ACC112 (cell line): Measurements from ENCODE around the gene OTOGL.
"Not testable (repeated sequence)": the region's sequence is repeated elsewhere in the genome, so short reads cannot be mapped to it uniquely, and the experiment has no call there.

Experiments used
- H2AFZ ChIP-seq: fragments of 200-600 bp; sonication (generic); one replicate; pipeline ENCODE4 v1.6.0; 2017; ENCODE audit warnings: antibody characterized with exemption, low read length; ENCODE audit not compliant: unreplicated experiment
- H3K27ac ChIP-seq: fragments of 200-600 bp; sonication (generic); 2 replicates; pipeline ENCODE4 v1.5.1; 2014; ENCODE audit warnings: low read depth, mild to moderate bottlenecking, antibody characterized with exemption, low read length, moderate library complexity
- H3K27me3 ChIP-seq: fragments of 200-600 bp; sonication (generic); 2 replicates; pipeline ENCODE4 v1.6.1; 2014; ENCODE audit warnings: mild to moderate bottlenecking, antibody characterized with exemption, low read length, moderate library complexity, mixed read lengths; ENCODE audit not compliant: insufficient read depth
- H3K36me3 ChIP-seq: fragments of 200-600 bp; sonication (generic); 2 replicates; pipeline ENCODE4 v1.6.1; 2016; ENCODE audit warnings: mild to moderate bottlenecking, antibody characterized with exemption, low read length, moderate library complexity, mixed read lengths; ENCODE audit not compliant: insufficient read depth
- H3K4me1 ChIP-seq: fragments of 200-600 bp; sonication (generic); one replicate; pipeline ENCODE4 v1.6.1; 2016; ENCODE audit warnings: low read length, mixed read lengths; ENCODE audit not compliant: insufficient read depth, unreplicated experiment, control insufficient read depth
- H3K4me3 ChIP-seq: fragments of 200-600 bp; sonication (generic); 2 replicates; pipeline ENCODE4 v1.5.1; 2014; ENCODE audit warnings: mild to moderate bottlenecking, low read depth, low read length
- H3K79me2 ChIP-seq: fragments of 200-600 bp; sonication (generic); one replicate; pipeline ENCODE4 v1.6.0; 2016; ENCODE audit warnings: low read length; ENCODE audit not compliant: control insufficient read depth, unreplicated experiment, insufficient read depth

The OTOGL gene

GRCh38 chr12:80121661-80122060 lies 22.3 kb downstream of the OTOGL start:
- no peaks in the 10 kb centered on the region for H3K27me3 ChIP-seq
- H2AFZ ChIP-seq: no peak overlapping the region
- H3K36me3 ChIP-seq: no peaks in the 10 kb centered on the region
- no peaks in the 10 kb centered on the region for H3K79me2 ChIP-seq
- H3K4me3 ChIP-seq: no peak overlapping the region
- no peaks in the 10 kb centered on the region for H3K4me1 ChIP-seq
- H3K27ac ChIP-seq: no peak overlapping the region

DNA sequence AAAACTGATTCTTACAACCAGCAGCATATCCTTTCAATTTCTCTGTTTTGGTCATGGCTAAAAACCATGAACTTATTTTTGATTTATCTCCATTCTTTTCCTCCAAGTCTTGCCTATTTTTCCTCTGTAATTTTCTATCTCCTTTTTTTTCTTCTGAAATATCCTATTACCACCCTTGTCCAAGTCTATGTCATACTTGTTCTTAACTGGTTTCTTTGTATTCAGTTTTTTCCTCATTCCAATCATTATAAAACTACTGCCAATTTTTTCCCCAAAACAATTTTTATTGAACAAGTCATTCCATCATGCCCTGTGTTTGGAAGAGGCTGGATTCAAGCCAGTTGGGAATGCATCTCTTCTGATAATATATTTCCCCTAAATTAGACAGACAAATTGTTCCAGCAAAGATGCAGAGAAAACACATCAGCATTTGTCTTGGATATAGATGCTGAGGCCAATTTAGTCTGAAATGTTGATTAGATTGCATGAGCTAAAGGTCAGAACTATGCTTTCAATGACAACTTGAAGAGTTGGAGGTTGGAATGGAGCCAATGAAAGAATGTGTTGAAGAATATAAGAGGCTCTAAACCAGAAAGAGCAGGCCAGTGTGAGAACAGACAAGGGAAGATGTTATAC lies 30.7 kb downstream of the OTOGL start:
- no peaks in the 10 kb centered on the region for H3K36me3 ChIP-seq
- H3K4me1 ChIP-seq: no peaks in the 10 kb centered on the region
- no peaks in the 10 kb centered on the region for H3K27me3 ChIP-seq
- H3K27ac ChIP-seq: no peak overlapping the region
- H2AFZ ChIP-seq: no peak overlapping the region
- H3K4me3 ChIP-seq: no peak overlapping the region
- no peaks in the 10 kb centered on the region for H3K79me2 ChIP-seq

DNA sequence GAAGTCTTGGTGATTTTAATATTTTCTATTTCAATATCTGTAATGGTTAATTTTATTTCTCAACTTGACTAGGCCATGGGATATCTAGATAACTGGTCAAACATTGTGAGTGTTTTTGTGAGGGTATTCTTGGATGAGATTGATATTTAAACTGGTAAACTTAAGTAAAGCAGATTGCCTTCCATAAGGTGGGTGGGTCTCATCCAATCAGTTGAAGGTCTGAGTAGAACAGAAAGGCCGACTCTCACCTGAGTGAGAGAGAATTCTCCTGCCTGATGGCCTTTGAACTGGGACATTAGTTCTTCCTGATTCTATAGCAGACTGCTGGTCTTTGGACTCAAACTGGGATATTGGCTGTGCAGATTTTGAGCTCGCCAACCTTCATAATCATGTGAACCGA lies 36.3 kb downstream of the OTOGL start:
- no peak overlapping the region for H3K4me3 ChIP-seq
- no peak overlapping the region for H2AFZ ChIP-seq
- no peaks in the 10 kb centered on the region for H3K79me2 ChIP-seq
- no peaks in the 10 kb centered on the region; the same call in 1 of the 2 replicates for H3K27me3 ChIP-seq
- H3K4me1 ChIP-seq: no peaks in the 10 kb centered on the region
- no peak overlapping the region for H3K27ac ChIP-seq
- no peaks in the 10 kb centered on the region for H3K36me3 ChIP-seq

DNA sequence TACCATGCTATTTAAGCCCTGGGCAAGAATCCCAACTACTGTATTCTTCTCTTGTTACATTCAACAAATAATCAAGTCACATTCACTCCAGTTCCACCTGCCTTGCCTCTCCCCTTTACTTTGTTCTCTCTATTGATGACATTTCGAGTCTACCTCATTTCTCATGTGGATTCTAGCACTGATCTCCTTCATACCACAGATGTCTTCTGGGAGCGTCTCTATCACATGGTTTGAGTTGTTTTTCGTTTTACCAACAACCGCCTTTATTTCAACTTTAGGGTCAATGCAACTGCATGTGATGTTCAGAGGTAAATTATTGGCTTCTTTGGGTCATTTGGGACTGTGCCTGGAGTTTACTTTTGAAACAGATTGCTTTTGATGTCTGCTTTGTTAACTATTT lies 40.7 kb downstream of the OTOGL start:
- no peak overlapping the region for H3K4me3 ChIP-seq
- no peaks in the 10 kb centered on the region for H3K79me2 ChIP-seq
- no peak overlapping the region for H3K27ac ChIP-seq
- no peak overlapping the region for H2AFZ ChIP-seq
- no peaks in the 10 kb centered on the region for H3K36me3 ChIP-seq
- H3K27me3 ChIP-seq: peaks cover 3% of the 10 kb centered on the region; the same call in 1 of the 2 replicates
- H3K4me1 ChIP-seq: no peaks in the 10 kb centered on the region

GRCh38 chr12:80142640-80143039 lies 43.3 kb downstream of the OTOGL start:
- H3K4me3 ChIP-seq: no peak overlapping the region
- H2AFZ ChIP-seq: no peak overlapping the region
- H3K4me1 ChIP-seq: no peaks in the 10 kb centered on the region

DNA sequence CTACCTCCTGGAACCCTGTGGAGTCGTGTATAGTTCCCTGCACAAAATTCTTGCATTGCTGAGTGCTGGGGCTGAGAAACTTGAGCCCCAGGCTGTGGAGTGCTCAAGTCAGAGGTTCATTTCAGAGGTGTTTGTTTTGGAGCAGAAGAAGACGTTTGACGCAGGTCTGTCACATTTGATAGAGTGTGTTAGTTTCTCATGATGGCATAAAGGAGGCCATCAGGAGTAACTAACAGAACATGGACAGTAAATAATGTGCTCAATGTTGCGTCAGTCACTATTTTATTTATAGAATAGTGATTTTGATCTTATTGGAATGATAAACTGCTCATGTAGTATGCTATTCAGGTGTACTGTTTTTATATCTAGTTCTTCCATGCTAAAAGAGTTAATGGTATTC lies 44.2 kb downstream of the OTOGL start:
- Histone ChIP-seq H3K4me1 (no peaks in the 10 kb centered on the region), H3K4me3 (no peak overlapping the region), H3K79me2 (no peaks in the 10 kb centered on the region), H2AFZ (no peak overlapping the region), H3K27ac (no peak overlapping the region), H3K36me3 (no peaks in the 10 kb centered on the region), H3K27me3 (peaks cover 3% of the 10 kb centered on the region; the same call in 1 of the 2 replicates)

More at GRCh38 chr12:80142640-80143039, 43.3 kb downstream of the OTOGL start:
- Histone ChIP-seq H3K27ac (no peak overlapping the region), H3K79me2 (no peaks in the 10 kb centered on the region), H3K36me3 (no peaks in the 10 kb centered on the region), H3K27me3 (peaks cover 3% of the 10 kb centered on the region; the same call in 1 of the 2 replicates)

- H3K4me1 ChIP-seq, H3K79me2 ChIP-seq, H2AFZ ChIP-seq, H3K27me3 ChIP-seq, H3K4me3 ChIP-seq, H3K27ac ChIP-seq, H3K36me3 ChIP-seq: not testable (repeated sequence)
Measured at GRCh38 chr12:80149547-80150313, 50.4 kb downstream of the OTOGL start.

DNA sequence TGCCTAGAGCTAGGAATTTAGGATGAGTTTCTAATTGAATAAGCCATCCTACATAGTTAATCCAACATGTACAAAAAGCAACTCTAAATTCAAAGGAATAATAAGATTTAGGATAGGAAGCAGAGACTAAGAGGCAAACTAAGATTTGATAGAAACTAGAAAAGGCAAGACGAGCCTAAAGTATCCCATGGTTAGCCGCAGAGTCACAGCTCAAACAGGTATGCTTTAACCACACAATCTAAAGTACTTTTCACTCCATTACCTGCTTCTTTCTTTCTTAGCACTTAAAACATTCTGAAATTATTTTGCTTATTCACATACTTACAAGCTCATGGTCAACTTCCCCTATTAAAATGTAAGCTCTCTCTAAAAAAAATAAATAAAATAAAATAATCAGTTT lies 51.8 kb downstream of the OTOGL start:
- Histone ChIP-seq H3K79me2 (no peaks in the 10 kb centered on the region), H3K27me3 (no peaks in the 10 kb centered on the region), H2AFZ (no peak overlapping the region), H3K27ac (no peak overlapping the region), H3K4me3 (no peak overlapping the region), H3K36me3 (no peaks in the 10 kb centered on the region), H3K4me1 (no peaks in the 10 kb centered on the region)

- H3K36me3 ChIP-seq: no peaks in the 10 kb centered on the region
- no peak overlapping the region for H3K27ac ChIP-seq
- no peaks in the 10 kb centered on the region for H3K79me2 ChIP-seq
- no peak overlapping the region for H2AFZ ChIP-seq
- no peaks in the 10 kb centered on the region for H3K4me1 ChIP-seq
- H3K4me3 ChIP-seq: no peak overlapping the region
- no peaks in the 10 kb centered on the region for H3K27me3 ChIP-seq
Measured at GRCh38 chr12:80154261-80154660, 54.9 kb downstream of the OTOGL start.

GRCh38 chr12:80156306-80156705 lies 57.0 kb downstream of the OTOGL start:
- Histone ChIP-seq H3K4me1 (no peaks in the 10 kb centered on the region), H3K27me3 (no peaks in the 10 kb centered on the region), H3K79me2 (no peaks in the 10 kb centered on the region), H2AFZ (no peak overlapping the region), H3K4me3 (no peak overlapping the region), H3K27ac (no peak overlapping the region), H3K36me3 (no peaks in the 10 kb centered on the region)

DNA sequence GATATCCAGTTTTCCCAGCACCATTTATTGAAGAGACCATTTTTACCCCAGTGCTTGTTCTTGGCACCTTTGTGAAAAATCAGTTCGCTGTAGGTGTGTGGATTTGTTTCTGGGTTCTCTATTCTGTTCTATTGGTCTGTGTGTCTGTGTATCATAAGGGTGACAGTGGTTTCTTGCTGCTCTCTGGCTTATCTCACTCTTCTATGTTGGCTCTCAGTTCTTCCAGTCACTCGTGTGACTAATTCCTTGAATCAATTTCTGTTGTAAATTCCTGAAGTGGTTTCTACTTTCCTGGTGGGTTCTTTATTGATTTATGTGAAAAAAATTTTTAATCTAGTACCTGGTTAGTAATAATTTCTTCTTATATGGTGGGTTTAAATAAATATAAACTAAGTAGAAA lies 58.3 kb downstream of the OTOGL start:
- Histone ChIP-seq H3K36me3 (no peaks in the 10 kb centered on the region), H3K79me2 (no peaks in the 10 kb centered on the region), H2AFZ (peak overlapping the region; percentile 32), H3K4me3 (no peak overlapping the region), H3K27ac (no peak overlapping the region), H3K4me1 (no peaks in the 10 kb centered on the region), H3K27me3 (no peaks in the 10 kb centered on the region)
